Choroid plexus epithelial cell (primary cell): ENCODE data around the gene SEMA3F.

Source experiments
- DNase-seq: peaks from one replicate; pipeline ENCODE4 v3.0.0-alpha.2; 2010; ENCODE audit warnings: low read depth
- H3K4me3 ChIP-seq: 2 replicates; pipeline ENCODE4 v1.5.1; 2011; ENCODE audit warnings: low read depth, mild to moderate bottlenecking, control low read depth, low read length, moderate library complexity
- CTCF ChIP-seq: conservative IDR thresholded peaks from 2 replicates; pipeline ENCODE4 v1.5.1; 2011; ENCODE audit warnings: low read depth, mild to moderate bottlenecking, control low read depth, inconsistent platforms, low read length, moderate library complexity

SEMA3F gene

DNA sequence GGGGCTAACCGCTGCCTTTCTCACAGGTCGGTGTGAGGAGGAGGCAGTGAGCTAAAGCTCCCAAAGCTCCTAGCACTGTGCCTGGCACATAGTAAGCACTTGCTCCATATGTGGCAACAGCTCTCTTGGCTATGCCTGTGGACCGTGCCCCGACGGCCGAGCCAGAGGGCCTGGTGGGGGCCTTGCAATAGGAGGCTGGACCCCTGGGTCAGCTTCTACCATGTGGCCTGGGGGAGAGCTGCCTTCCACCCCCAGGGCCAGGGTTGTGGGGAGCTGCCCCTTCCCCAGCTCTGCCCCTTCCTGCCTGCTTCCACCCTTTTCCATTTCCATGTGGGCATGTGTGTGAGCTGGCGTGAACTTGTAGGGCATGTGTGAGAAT is 19.4 kb downstream of the SEMA3F start:
- no peak for DNase-seq
- H3K4me3 ChIP-seq: no peak overlapping the region
- TF ChIP-seq CTCF: no peak

DNA sequence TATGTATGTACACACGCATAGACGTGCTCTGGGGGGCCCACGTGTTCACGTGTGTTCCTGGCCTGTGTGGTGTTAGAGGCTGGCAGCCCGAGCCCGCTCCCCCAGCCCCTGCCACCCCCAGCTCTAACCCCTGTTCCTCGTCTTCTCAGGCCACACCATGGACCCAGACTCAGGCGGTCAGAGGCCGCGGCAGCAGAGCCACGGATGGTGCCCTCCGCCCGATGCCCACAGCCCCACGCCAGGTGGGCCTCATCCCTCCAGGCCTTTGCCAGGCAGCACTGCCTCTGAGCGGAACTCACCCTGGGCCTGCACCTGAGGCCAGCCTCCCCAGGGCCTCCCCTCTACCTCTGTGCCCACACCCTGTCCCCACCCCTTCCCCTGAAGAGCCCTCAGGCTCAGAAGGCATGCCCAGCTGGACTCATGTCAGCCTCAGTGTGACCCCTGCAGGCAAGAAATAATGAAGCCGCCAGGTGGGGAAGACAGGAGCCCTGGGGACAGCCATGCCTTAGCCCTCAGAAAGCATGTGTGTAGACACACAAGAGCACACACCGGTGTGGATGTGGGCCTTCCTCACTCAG is 19.9 kb downstream of the SEMA3F start:
- no peak for DNase-seq
- H3K4me3 ChIP-seq: no peak overlapping the region
- TF ChIP-seq CTCF: no peak

DNA sequence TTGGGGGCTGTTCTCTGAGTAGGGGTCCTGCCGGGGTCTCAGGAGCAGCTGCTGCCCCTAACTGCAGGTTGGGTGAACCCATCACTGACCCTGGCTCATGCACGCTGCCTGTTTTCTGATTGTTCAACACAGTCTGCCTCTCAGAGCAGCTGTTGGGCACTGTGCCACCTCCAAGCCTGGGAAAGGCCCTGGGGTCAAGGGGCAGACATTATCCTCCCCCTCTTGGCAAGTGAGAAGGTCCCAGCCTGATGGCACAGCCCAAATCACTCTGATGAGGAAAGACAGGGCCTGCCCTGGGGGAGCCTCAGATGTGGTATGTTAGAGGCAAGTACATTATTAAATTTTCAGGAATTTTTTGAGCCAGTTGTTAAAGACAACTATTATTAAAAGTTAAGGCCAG is 22.2 kb downstream of the SEMA3F start:
- TF ChIP-seq CTCF: no peak
- no peak for DNase-seq
- H3K4me3 ChIP-seq: no peak overlapping the region

- no peak for DNase-seq
- TF ChIP-seq CTCF: no peak
- H3K4me3 ChIP-seq: no peak overlapping the region
Observed at GRCh38 chr3:50179710-50180109, 24.6 kb downstream of the SEMA3F start.

DNA sequence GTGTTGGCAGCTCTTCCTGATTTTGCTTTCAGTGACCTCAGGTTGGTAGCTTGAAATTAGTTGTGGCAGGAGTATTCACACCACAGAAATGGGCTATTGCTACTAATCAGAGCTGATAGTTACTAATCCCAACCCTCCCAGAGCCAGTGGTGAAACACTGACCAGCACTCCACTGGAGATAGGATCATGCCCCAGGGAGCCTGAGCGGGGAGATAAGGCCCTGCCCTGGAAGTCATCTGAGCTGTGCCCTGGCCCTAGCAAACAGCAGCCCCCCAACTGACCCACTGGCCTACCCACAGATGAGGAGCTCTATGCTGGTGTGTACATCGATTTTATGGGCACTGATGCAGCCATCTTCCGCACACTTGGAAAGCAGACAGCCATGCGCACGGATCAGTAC is 26.9 kb downstream of the SEMA3F start:
- TF ChIP-seq CTCF: no peak
- DNase-seq: no peak
- H3K4me3 ChIP-seq: no peak overlapping the region

DNA sequence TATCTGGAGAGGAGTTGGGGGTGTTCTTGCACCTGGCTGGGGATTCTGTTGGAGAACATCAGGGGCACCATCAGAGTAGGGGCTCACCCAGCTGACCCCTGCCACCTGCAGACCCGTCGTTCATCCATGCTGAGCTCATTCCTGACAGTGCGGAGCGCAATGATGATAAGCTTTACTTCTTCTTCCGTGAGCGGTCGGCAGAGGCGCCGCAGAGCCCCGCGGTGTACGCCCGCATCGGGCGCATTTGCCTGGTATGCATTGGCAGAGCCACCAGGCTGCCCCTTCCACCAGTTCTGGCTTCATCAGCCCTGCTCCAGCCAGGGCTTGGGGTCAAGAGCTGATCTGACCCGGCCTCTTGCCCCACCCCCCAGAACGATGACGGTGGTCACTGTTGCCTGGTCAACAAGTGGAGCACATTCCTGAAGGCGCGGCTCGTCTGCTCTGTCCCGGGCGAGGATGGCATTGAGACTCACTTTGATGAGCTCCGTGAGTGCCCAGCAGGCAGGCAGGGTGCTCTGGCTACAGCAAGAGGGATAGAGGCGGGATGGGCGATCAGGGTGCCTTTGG is 27.5 kb downstream of the SEMA3F start:
- no peak for TF ChIP-seq CTCF
- no peak for DNase-seq
- no peak overlapping the region for H3K4me3 ChIP-seq

GRCh38 chr3:50183755-50184154 is 28.6 kb downstream of the SEMA3F start:
- no peak for DNase-seq
- TF ChIP-seq CTCF: no peak
- no peak overlapping the region for H3K4me3 ChIP-seq
